Measurements from ENCODE around the gene GPR180. TPM values are rescaled to one million over a fixed set of nuclear protein-coding genes. Genes with fewer than 3 reads are reported as not detected.

The GPR180 gene
- total RNA-seq, 1 experiment from 2014 or later, result 5.6 TPM

GRCh38 chr13:94661406-94661805, 59.7 kb downstream of the GPR180 start:
- Histone ChIP-seq H3K36me3 (ENCODE audit: low read depth, low read length) (no peaks in the 10 kb centered on the region), H3K4me1 (ENCODE audit: insufficient read depth, low read length) (peaks cover 30% of the 10 kb centered on the region), H3K9me3 (ENCODE audit: low read length) (no peaks in the 10 kb centered on the region), H3K4me3 (ENCODE audit: low read length) (no peak overlapping the region), H4K20me1 (ENCODE audit: low read length) (no peaks in the 10 kb centered on the region), H3K9ac (ENCODE audit: low read length) (no peak overlapping the region), H2AFZ (ENCODE audit: low read length) (no peak overlapping the region), H3K79me2 (ENCODE audit: low read length) (no peaks in the 10 kb centered on the region), H3K9me2 (replicated peaks; ENCODE audit: low read length) (no peaks in the 10 kb centered on the region), H3K4me2 (ENCODE audit: low read length) (no peak overlapping the region), H3K27me3 (ENCODE audit: low read length) (no peaks in the 10 kb centered on the region), H3F3A (ENCODE audit: low read length, unreplicated experiment) (no peaks in the 10 kb centered on the region), H3K27ac (ENCODE audit: low read length) (no peak overlapping the region)
- ChIA-PET CTCF (interaction anchor here (0.6 to 1.4 kb wide), 2 partner anchors 41 to 426 kb away, joined by 3 read pairs; no protein-coding TSS in a partner anchor), POLR2A (ENCODE audit: unreplicated experiment) (no interaction called here)
- TF ChIP-seq CTCF (conservative IDR thresholded peaks at IDR 0.05; ENCODE audit: low read depth, low read length) (no peak), EZH2phosphoT487 (IDR thresholded peaks at IDR 0.05; ENCODE audit: borderline replicate concordance, low read length) (no peak), EZH2 (IDR thresholded peaks at IDR 0.05; ENCODE audit: low read length, unreplicated experiment) (no peak)
- ATAC-seq, result no peak
- intact Hi-C loops (cut with micrococcal nuclease), result no loop called here
- BruUV-seq (replicated peaks), result no TSS peak
- no peak for DNase-seq

- peak overlapping the region; percentile 19; the same call in 1 of the 2 replicates for H3K4me3 ChIP-seq (ENCODE audit: low read length)
- no peaks in the 10 kb centered on the region for H3K27me3 ChIP-seq (ENCODE audit: low read length)
- H3K4me2 ChIP-seq (ENCODE audit: low read length), result peak overlapping the region; percentile 50
- DNase-seq, result no peak
- no peak for ATAC-seq
- no TSS peak for BruUV-seq (replicated peaks)
- ChIA-PET CTCF (no interaction called here), POLR2A (ENCODE audit: unreplicated experiment) (no interaction called here)
- H3K9ac ChIP-seq (ENCODE audit: low read length), result no peak overlapping the region
- no peak for TF ChIP-seq CTCF (conservative IDR thresholded peaks at IDR 0.05; ENCODE audit: low read depth, low read length)
- no peak for TF ChIP-seq EZH2phosphoT487 (IDR thresholded peaks at IDR 0.05; ENCODE audit: borderline replicate concordance, low read length)
- TF ChIP-seq EZH2 (IDR thresholded peaks at IDR 0.05; ENCODE audit: low read length, unreplicated experiment), result no peak
- no peaks in the 10 kb centered on the region for H3K9me3 ChIP-seq (ENCODE audit: low read length)
- no peaks in the 10 kb centered on the region for H3F3A ChIP-seq (ENCODE audit: low read length, unreplicated experiment)
- H3K4me1 ChIP-seq (ENCODE audit: insufficient read depth, low read length), result peaks cover 25% of the 10 kb centered on the region
- intact Hi-C loops (cut with micrococcal nuclease), result no loop called here
- no peaks in the 10 kb centered on the region for H4K20me1 ChIP-seq (ENCODE audit: low read length)
- no peaks in the 10 kb centered on the region for H3K79me2 ChIP-seq (ENCODE audit: low read length)
- H3K36me3 ChIP-seq (ENCODE audit: low read depth, low read length), result no peaks in the 10 kb centered on the region
- no peak overlapping the region for H3K27ac ChIP-seq (ENCODE audit: low read length)
- H2AFZ ChIP-seq (ENCODE audit: low read length), result peak overlapping the region; percentile 47
- no peaks in the 10 kb centered on the region for H3K9me2 ChIP-seq (replicated peaks; ENCODE audit: low read length)
Observed at GRCh38 chr13:94662274-94662945, 60.8 kb downstream of the GPR180 start.

GRCh38 chr13:94664889-94665288, 63.2 kb downstream of the GPR180 start:
- Histone ChIP-seq H3K4me3 (ENCODE audit: low read length) (no peak overlapping the region), H3K36me3 (ENCODE audit: low read depth, low read length) (no peaks in the 10 kb centered on the region), H3K9me2 (replicated peaks; ENCODE audit: low read length) (no peaks in the 10 kb centered on the region), H3F3A (ENCODE audit: low read length, unreplicated experiment) (no peaks in the 10 kb centered on the region), H3K27ac (ENCODE audit: low read length) (no peak overlapping the region), H3K4me1 (ENCODE audit: insufficient read depth, low read length) (peaks cover 3% of the 10 kb centered on the region), H3K9ac (ENCODE audit: low read length) (no peak overlapping the region), H3K27me3 (ENCODE audit: low read length) (no peaks in the 10 kb centered on the region), H3K4me2 (ENCODE audit: low read length) (no peak overlapping the region), H4K20me1 (ENCODE audit: low read length) (no peaks in the 10 kb centered on the region), H3K79me2 (ENCODE audit: low read length) (no peaks in the 10 kb centered on the region), H3K9me3 (ENCODE audit: low read length) (no peaks in the 10 kb centered on the region), H2AFZ (ENCODE audit: low read length) (no peak overlapping the region)
- intact Hi-C loops (cut with micrococcal nuclease), result no loop called here
- TF ChIP-seq EZH2 (IDR thresholded peaks at IDR 0.05; ENCODE audit: low read length, unreplicated experiment) (no peak), CTCF (conservative IDR thresholded peaks at IDR 0.05; ENCODE audit: low read depth, low read length) (no peak), EZH2phosphoT487 (IDR thresholded peaks at IDR 0.05; ENCODE audit: borderline replicate concordance, low read length) (no peak)
- POLR2A ChIA-PET (ENCODE audit: unreplicated experiment), result no interaction called here
- ATAC-seq, result no peak
- CTCF ChIA-PET, result no interaction called here
- DNase-seq, result no peak
- BruUV-seq (replicated peaks), result no TSS peak
